Measurements from ENCODE around the gene PREP. TPM values are rescaled to one million over a fixed set of nuclear protein-coding genes. Genes with fewer than 3 reads are reported as not detected.
A peak's percentile ranks its signal among the peaks of the same experiment; 100 is the strongest.

The PREP gene
- total RNA-seq, 2 donors from 2014 or later: 26.2 to 27.8 TPM

DNA sequence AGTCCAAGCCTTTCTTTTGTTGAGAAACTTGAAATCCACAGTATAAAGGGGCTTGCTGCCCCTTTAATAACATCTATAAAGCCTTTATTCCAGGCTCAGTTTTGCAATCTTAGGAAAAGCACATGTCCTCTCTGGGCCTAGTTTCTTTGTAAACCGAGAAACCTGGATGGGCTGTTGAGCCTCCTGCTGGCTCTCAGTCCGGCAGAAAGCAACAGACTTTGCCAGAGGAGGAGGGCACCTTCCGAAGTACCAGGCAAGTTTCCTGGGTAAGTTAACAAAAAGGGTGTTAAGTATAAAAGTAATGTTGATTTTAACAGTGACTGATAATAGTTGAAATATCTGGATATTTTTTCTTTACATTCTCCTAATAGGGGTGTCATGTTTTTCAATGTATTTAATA is 124.1 kb downstream of the PREP start:
- no peak for ATAC-seq
- no peaks in the 10 kb centered on the region for H3K4me1 Mint-ChIP-seq
- H3K27ac Mint-ChIP-seq: no peak overlapping the region
- H3K9me3 ChIP-seq (ENCODE audit: control insufficient read depth, low read length, poor library complexity, severe bottlenecking): no peaks in the 10 kb centered on the region
- H3K27me3 Mint-ChIP-seq: no peaks in the 10 kb centered on the region
- H3K36me3 Mint-ChIP-seq (ENCODE audit: low read depth): peaks cover 2% of the 10 kb centered on the region
- no peak for DNase-seq
- no peak overlapping the region for H3K4me3 Mint-ChIP-seq

DNA sequence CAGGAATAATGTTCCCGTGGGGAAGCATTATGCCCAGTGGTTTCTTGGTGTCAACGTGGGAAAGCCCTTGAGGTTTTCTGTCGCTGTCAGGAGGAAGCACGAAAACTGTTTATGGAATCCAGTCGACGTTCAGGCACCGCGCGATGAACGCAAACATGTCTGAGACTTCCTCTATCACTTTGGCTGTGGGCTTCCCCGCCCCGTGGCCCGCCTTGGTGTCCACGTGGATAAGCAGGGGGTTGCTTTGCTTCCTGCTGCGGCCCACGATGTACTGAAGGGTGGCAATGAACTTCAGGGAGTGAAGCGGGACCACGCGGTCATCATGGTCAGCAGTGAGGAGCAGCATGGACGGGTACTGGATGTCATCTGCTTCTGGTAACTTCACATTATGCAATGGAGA is 124.8 kb downstream of the PREP start:
- Mint-ChIP-seq H3K4me3 (no peak overlapping the region), H3K36me3 (ENCODE audit: low read depth) (peaks cover 2% of the 10 kb centered on the region), H3K27ac (no peak overlapping the region), H3K27me3 (no peaks in the 10 kb centered on the region), H3K4me1 (peaks cover 6% of the 10 kb centered on the region)
- no peaks in the 10 kb centered on the region for H3K9me3 ChIP-seq (ENCODE audit: control insufficient read depth, low read length, poor library complexity, severe bottlenecking)
- no peak for DNase-seq
- ATAC-seq: no peak

DNA sequence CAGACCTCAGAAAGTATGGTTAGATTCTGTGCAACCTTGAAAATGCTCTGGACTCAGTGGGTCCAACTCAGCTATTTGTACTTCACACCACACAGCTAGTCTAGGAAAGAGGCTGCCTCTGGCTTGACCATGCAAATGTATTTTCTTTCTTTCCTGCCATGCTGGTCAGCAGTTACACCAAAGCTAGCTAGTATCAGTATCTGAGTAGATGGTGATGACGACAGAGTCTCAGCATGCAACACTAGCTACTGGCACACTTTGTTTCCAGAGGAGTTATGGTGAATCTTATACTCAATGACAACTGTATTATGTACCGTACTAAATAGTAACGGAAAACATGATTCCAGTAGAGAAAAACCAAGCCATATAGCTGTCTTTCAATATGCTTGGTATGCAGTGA is 126.5 kb downstream of the PREP start:
- ATAC-seq (no peak), DNase-seq (no peak)
- Mint-ChIP-seq H3K4me3 (no peak overlapping the region), H3K27me3 (no peaks in the 10 kb centered on the region), H3K27ac (no peak overlapping the region), H3K4me1 (peaks cover 7% of the 10 kb centered on the region), H3K36me3 (ENCODE audit: low read depth) (no peaks in the 10 kb centered on the region)
- H3K9me3 ChIP-seq (ENCODE audit: control insufficient read depth, low read length, poor library complexity, severe bottlenecking): no peaks in the 10 kb centered on the region

DNA sequence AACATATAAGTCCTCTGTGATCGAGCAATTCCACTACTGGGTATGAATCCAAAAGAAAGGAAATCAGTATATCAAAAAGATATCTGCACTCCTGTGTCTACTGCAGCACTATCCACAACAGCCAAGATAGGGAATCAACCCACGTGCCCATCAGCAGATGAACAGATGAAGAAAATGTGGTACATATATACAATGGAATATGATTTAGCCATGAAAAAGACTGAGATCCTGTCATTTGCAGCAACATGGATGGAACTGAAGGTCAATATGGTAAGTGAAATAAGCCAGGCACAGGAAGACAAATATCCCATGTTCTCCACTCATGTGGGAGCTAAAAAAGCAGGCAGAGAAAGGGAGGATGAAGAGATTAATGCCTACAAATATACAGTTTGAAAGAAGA is 127.3 kb downstream of the PREP start:
- Mint-ChIP-seq H3K4me3 (no peak overlapping the region), H3K4me1 (peaks cover 7% of the 10 kb centered on the region), H3K27me3 (no peaks in the 10 kb centered on the region), H3K27ac (no peak overlapping the region), H3K36me3 (ENCODE audit: low read depth) (no peaks in the 10 kb centered on the region)
- ATAC-seq (no peak), DNase-seq (no peak)
- no peaks in the 10 kb centered on the region for H3K9me3 ChIP-seq (ENCODE audit: control insufficient read depth, low read length, poor library complexity, severe bottlenecking)

DNA sequence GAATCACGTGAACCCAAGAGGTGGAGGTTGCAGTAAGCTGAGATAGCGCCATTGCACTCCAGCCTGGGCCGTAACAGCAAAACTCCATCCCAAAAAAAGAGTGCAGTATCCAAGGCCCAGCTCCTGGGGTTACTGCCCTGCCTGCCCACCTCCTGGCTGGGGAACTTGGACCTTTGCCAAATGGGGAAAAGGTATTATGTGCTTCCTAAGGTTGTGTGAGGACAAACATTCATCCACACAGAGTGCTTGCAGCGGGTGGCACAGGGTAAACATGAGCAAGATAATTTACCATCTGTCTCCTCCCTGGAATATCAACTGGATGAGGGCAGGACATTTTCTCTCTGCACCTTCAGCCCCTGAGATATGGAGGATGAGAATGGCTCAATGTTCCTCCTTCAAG is 128.2 kb downstream of the PREP start:
- H3K9me3 ChIP-seq (ENCODE audit: control insufficient read depth, low read length, poor library complexity, severe bottlenecking): no peaks in the 10 kb centered on the region
- Mint-ChIP-seq H3K4me3 (no peak overlapping the region), H3K4me1 (peaks cover 7% of the 10 kb centered on the region), H3K36me3 (ENCODE audit: low read depth) (no peaks in the 10 kb centered on the region), H3K27me3 (no peaks in the 10 kb centered on the region), H3K27ac (no peak overlapping the region)
- no peak for DNase-seq
- ATAC-seq: no peak

DNA sequence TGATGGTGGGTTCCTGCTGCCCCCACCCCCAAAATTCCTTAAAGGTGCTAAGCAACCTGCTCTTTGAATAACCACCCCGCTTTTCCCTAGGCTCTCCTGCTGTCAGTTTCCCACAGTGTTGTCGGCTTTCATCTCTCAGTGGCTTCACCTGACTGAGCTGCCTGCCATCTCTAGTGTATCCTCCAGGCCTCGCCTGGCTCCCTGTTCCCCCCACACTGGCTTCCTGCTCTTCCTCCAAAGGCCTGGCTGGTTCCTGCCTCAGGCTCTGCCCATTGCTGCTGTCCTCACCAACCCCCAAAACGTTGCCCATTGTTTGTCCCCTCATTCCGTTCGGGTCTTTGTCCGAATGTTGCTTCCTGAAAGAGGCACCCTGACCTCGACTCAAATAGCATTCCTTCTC is 129.3 kb downstream of the PREP start:
- H3K27me3 Mint-ChIP-seq: no peaks in the 10 kb centered on the region
- no peaks in the 10 kb centered on the region for H3K36me3 Mint-ChIP-seq (ENCODE audit: low read depth)
- ATAC-seq: no peak
- no peak for DNase-seq
- H3K9me3 ChIP-seq (ENCODE audit: control insufficient read depth, low read length, poor library complexity, severe bottlenecking): no peaks in the 10 kb centered on the region
- no peak overlapping the region for H3K4me3 Mint-ChIP-seq
- peaks cover 7% of the 10 kb centered on the region for H3K4me1 Mint-ChIP-seq
- H3K27ac Mint-ChIP-seq: peak overlapping the region; percentile 82

DNA sequence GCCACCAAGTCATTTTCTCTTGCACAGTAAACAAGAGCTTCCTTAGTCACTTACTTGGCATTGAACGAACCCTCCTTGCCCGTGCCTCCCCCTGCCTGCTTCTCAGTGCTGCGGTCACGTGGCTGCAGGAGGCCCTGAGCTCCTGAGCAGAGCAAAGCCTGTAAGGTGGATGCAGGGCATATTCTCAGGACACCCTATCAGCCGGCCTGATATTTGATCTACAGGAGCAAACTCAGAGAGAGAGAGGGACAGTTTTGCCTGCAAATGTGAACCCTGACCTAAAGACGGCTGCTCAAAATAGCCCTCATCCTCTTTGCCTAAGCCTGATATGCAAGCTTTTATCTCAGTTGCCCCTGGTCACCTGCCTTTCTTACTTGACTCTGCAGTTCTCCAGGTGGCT is 130.1 kb downstream of the PREP start:
- DNase-seq (no peak), ATAC-seq (no peak)
- Mint-ChIP-seq H3K36me3 (ENCODE audit: low read depth) (no peaks in the 10 kb centered on the region), H3K4me3 (no peak overlapping the region), H3K4me1 (peaks cover 7% of the 10 kb centered on the region), H3K27ac (no peak overlapping the region), H3K27me3 (no peaks in the 10 kb centered on the region)
- no peaks in the 10 kb centered on the region for H3K9me3 ChIP-seq (ENCODE audit: control insufficient read depth, low read length, poor library complexity, severe bottlenecking)

DNA sequence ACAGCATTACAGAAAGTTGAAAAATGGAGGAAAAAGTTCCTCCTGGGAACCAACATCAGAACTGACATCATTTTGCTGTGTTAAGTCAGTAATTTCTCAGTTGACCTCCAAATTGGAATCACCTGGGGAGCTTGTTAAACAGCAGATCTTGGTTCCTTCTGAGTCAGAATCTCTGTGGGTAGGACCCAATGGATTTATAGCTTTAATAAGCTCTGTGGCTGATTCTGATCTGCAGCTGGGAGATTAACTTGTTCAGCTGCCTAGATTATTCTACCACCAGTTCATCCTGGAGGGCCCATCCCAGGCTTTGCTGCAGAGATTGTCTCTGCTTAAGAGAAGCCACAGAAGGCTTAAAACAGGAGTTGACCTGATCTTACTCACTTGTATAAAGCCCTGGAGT is 132.4 kb downstream of the PREP start:
- no peaks in the 10 kb centered on the region for H3K9me3 ChIP-seq (ENCODE audit: control insufficient read depth, low read length, poor library complexity, severe bottlenecking)
- Mint-ChIP-seq H3K27me3 (no peaks in the 10 kb centered on the region), H3K36me3 (ENCODE audit: low read depth) (peaks cover 2% of the 10 kb centered on the region), H3K4me1 (peaks cover 7% of the 10 kb centered on the region), H3K4me3 (no peak overlapping the region), H3K27ac (no peak overlapping the region)
- DNase-seq (no peak), ATAC-seq (no peak)

DNA sequence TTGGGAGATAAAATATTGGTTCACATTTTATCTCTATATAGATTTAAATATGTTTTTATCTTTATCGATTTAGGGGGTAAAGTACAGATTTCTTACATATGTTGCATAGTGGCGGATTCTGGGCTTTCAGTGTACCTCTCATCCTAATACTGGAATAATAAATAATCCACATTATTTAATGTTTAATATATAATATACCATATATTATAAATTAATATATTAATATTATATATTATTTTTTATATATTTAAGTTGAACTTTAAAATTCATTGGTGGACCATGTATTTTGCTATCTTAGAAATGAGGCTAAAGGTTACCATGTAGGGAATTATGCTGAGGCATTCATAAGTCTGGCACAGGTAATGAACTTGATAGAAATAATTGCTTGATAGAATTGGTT is 133.5 kb downstream of the PREP start:
- Mint-ChIP-seq H3K4me3 (no peak overlapping the region), H3K27me3 (peaks cover 6% of the 10 kb centered on the region), H3K36me3 (ENCODE audit: low read depth) (peaks cover 2% of the 10 kb centered on the region), H3K27ac (no peak overlapping the region), H3K4me1 (peaks cover 7% of the 10 kb centered on the region)
- no peak for DNase-seq
- ATAC-seq: no peak
- no peaks in the 10 kb centered on the region for H3K9me3 ChIP-seq (ENCODE audit: control insufficient read depth, low read length, poor library complexity, severe bottlenecking)

DNA sequence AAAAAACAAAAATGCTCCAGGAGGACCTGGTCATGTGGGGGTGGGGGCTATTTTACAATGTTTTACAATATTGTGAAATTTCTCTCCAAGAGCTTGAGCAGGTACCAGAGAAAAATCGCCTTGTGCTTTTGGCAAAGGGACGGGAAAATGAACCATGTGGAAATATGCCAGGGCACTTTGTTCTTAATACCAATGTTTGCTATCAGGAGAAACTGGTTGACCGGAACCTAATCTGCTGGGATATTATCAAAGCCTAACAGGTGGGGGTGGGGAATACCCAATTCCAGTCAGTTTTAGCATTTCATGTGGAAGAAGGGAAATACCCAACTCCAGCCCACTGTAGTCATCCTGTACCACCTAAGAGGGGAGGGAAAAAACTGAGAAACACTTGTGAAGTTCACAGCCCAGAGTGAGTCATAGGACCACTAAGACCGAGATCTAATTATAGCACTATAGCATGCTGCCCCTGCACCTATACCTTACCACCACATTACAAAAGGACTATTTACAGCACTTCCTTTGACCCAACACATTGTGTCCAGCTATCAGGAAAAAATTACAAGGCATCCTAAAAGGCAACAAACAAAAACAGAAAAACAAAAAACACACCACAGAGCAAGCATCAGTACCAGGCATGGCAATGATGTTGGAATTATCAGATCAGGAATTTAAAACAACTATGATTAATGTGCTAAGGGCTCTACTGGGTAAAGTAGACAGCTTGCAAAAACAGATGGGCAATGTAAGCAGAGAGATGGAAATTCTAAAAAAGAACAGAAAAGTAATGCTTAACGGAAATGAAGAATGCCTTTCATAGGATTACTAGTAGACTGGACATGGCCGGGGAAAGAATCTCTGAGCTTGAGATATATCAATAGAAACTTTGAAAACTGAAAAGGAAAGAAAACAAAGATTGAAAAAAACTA is 138.9 kb downstream of the PREP start:
- Mint-ChIP-seq H3K4me3 (no peak overlapping the region), H3K27me3 (peaks cover 27% of the 10 kb centered on the region), H3K4me1 (no peaks in the 10 kb centered on the region), H3K36me3 (ENCODE audit: low read depth) (peaks cover 5% of the 10 kb centered on the region), H3K27ac (no peak overlapping the region)
- ATAC-seq: no peak
- no peaks in the 10 kb centered on the region for H3K9me3 ChIP-seq (ENCODE audit: control insufficient read depth, low read length, poor library complexity, severe bottlenecking)
- no peak for DNase-seq

DNA sequence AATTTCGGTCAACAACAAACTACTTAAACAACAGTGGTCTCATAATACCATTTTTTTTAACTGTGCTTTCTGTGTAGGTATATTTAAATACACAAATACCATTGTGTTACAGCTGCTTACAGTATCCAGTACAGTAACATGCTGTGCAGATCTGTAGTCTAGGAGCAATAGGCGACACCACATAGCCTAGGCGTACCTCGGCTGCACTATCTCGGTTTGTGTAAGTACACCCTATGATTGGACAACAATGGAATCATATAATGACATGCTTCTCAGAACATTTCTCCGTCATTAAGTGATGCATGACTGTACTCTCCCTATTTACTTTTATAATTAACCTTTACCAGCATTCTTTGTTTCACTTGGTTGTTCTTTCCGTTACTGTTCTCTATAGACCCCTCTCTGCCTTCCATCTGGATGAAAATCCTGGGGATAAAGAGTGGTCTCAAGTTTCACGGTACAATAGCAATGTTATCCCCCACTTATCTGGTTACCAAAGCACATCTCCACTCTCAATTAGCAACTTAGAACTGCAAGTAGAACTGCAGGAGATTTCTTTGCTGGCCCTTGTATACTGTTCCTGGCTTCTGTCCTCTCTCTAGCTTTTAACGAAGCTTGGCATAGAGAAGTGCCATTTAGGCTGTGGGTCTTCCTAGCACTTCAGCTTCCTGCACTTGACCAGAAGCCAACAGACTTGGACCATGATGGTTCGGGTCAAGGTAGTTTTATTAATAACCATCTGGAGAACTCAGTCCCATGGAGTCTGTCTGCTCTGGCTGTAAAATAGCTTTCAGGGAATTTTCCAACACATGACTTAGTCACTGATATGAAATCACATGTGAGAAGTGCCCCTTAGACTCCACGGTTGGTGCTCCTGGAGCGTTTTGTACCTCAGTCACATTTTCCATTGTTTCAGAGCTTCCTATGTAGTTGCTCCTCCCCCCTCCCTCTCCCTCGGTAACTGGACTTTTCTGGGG is 142.7 kb downstream of the PREP start:
- peaks cover 4% of the 10 kb centered on the region for H3K36me3 Mint-ChIP-seq (ENCODE audit: low read depth)
- DNase-seq (no peak), ATAC-seq (no peak)
- no peaks in the 10 kb centered on the region for H3K4me1 Mint-ChIP-seq
- peaks cover 27% of the 10 kb centered on the region for H3K27me3 Mint-ChIP-seq
- no peaks in the 10 kb centered on the region for H3K9me3 ChIP-seq (ENCODE audit: control insufficient read depth, low read length, poor library complexity, severe bottlenecking)
- H3K4me3 Mint-ChIP-seq: no peak overlapping the region
- no peak overlapping the region for H3K27ac Mint-ChIP-seq

DNA sequence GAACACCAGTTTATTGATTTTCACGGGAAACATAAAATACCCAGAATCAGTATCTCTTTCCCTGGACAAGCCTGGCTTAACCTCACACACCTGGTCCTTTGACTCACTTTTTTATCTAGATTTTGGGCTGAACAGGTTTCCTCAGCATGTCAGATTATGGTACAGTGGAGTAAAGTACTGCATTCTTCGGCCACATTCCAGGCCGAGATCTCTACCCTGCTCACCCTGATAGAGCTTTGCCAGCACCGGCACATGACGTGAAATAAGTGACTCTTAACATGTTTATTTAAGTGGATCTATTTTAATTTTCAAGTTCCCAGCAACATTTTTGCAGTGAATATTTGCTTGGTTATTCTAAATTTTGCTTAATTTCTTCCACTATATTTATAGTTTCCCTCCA is 144.1 kb downstream of the PREP start:
- Mint-ChIP-seq H3K27ac (no peak overlapping the region), H3K27me3 (peaks cover 21% of the 10 kb centered on the region), H3K36me3 (ENCODE audit: low read depth) (peaks cover 4% of the 10 kb centered on the region), H3K4me3 (no peak overlapping the region), H3K4me1 (no peaks in the 10 kb centered on the region)
- ATAC-seq (no peak), DNase-seq (no peak)
- H3K9me3 ChIP-seq (ENCODE audit: control insufficient read depth, low read length, poor library complexity, severe bottlenecking): no peaks in the 10 kb centered on the region

DNA sequence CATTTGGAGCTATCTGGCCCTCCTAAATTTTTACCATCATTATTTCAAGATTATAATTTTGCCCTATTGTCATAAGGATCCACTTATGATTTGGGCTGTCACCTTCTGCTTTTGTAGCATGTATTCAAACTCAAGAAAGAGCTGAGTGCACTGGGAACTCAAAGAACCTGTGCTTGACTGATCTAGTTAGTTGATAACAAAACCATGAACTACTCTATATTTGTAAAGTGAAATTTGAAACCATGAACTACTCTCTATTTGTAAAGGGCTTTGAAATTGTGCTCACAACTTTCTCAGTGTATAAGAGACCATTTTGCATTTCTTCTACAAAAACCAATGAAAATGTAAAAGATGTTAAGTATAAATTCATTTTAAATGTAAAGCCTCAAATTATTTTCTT is 145.5 kb downstream of the PREP start:
- H3K27me3 Mint-ChIP-seq: peaks cover 21% of the 10 kb centered on the region
- ATAC-seq (no peak), DNase-seq (no peak)
- no peak overlapping the region for H3K4me3 Mint-ChIP-seq
- no peak overlapping the region for H3K27ac Mint-ChIP-seq
- H3K9me3 ChIP-seq (ENCODE audit: control insufficient read depth, low read length, poor library complexity, severe bottlenecking): no peaks in the 10 kb centered on the region
- H3K4me1 Mint-ChIP-seq: no peaks in the 10 kb centered on the region
- H3K36me3 Mint-ChIP-seq (ENCODE audit: low read depth): peaks cover 2% of the 10 kb centered on the region
